GM03348 (cell line): ENCODE data around the gene MRPL40.
A peak's percentile ranks its signal among the peaks of the same experiment; 100 is the strongest.

Experiments
- DNase-seq: peaks from one replicate; pipeline ENCODE4 v3.0.0; 2012; ENCODE audit warnings: low spot score

Gene MRPL40

GRCh38 chr22:19432133-19432851 is at the start of gene MRPL40:
Gene MRPL40 (plus strand): TSS chr22:19432545. CDS start chr22:19432555, 10 bp downstream.
- peak; percentile 98 for DNase-seq

GRCh38 chr22:19383292-19383691 is 49.1 kb upstream of the MRPL40 start:
- no peak for DNase-seq

GRCh38 chr22:19385221-19385906 is 47.0 kb upstream of the MRPL40 start:
- no peak for DNase-seq

GRCh38 chr22:19386248-19386647 is 46.1 kb upstream of the MRPL40 start:
- DNase-seq = no peak

DNA sequence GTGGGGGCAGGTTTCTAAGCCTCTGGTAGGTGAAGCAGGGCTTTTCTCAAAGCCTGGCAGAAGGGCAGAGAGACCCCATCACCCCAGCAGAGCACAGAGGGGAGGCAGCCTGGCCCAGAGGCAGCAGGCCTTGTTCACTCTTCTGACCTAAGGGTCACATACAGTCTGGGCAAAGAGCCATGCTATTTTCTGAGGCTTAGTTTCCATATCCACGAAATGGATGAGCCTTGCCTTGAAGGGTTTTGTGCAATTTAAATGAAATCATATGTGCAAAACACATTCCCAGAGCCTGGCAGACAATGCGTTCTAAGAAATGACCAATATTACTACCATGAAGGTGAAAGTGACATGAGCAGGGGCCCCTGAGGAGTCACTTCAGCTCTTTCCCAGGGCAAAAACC is 45.3 kb upstream of the MRPL40 start:
- no peak for DNase-seq

- DNase-seq = no peak
These were observed 44.8 kb upstream of the MRPL40 start for GRCh38 chr22:19387575-19387974.

- DNase-seq = no peak
These were observed 38.6 kb upstream of the MRPL40 start for GRCh38 chr22:19393704-19394103.

- no peak for DNase-seq
These were observed 37.9 kb upstream of the MRPL40 start for GRCh38 chr22:19394274-19395050.

- no peak for DNase-seq
These were observed 37.1 kb upstream of the MRPL40 start for GRCh38 chr22:19395276-19395675.

DNA sequence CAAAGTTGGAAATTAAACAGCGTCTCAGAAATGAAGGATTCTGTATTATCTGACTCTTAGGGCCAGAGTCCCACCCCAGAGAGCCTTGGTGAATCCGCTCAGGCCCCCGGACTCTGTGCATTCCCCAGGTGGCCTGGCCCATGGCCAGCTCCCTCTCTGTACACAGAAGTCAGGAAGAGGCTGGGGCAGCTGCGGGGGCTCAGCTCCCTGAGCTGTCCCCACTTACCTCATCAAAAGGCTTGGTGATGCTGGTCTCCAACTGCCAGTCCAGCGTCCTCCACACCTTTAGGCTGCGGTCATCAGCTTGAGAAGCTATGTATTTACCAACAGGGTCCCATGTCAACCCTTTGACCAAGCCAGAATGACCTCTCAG is 35.8 kb upstream of the MRPL40 start:
- no peak for DNase-seq

- no peak for DNase-seq
These were observed 35.2 kb upstream of the MRPL40 start for GRCh38 chr22:19396934-19397733.

DNA sequence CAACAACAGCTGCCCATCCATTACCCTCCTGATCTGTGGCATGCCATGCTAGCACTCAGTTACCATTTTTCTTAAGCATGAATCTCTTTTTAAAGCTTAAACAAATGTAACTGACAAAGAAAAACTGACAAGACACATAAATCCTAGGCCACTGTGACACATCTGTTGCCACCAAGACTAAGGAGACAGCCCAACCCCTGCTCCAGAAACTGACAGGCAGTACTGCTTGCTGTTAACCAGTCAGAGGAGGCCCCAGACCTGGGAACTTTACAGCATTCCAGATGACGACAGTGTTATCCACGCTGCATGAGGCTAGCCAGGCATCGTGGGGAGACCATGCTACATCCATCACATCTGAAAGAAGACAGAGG is 34.6 kb upstream of the MRPL40 start:
- no peak for DNase-seq

- DNase-seq = no peak
These were observed 34.1 kb upstream of the MRPL40 start for GRCh38 chr22:19398206-19398605.

DNA sequence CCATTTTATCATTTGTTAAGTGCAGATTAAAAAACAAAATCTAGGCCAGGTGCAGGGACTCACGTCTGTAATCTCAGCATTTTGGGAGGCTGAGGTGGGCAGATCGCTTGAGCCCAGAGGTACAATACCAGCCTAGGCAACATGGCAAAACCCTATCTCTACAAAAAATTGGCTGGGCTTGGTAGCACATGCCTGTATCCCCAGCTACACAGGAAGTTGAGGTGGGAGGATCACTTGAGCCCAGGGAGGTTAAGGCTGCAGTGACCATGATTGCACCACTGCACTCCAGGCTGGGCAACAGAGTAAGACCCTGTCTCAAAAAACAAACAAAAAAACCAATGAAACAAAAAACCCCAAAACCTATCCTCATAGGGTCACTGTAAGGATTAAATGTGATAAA is 33.7 kb upstream of the MRPL40 start:
- no peak for DNase-seq

- no peak for DNase-seq
These were observed 31.5 kb upstream of the MRPL40 start for GRCh38 chr22:19400881-19401280.

- no peak for DNase-seq
These were observed 30.9 kb upstream of the MRPL40 start for GRCh38 chr22:19401483-19401882.

DNA sequence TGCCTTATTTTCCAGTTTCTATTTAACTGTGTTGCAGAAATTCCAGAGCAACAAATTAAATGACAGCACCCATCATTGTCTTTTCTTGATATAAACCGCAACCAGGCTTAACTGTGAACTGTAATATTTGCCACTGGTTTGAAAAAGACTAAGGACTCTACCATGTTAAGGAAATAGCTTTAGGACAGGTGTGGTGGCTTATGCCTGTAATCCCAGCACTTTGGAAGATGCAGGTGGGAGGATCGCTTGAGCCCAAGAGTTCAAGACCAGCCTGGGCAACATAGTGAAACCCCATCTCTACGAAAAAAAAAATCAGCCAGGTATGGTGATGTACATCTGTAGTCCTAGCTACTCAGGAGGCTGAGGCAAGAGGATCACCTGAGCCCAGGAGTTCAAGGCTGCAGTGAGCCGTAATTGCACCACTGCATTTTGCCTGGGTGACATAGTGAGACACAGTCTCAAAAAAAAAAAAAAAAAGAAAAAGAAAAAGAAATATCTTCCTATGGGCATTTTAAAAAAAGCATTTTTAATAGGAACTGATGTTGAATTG is 29.6 kb upstream of the MRPL40 start:
- DNase-seq = no peak

- DNase-seq = no peak
These were observed 27.7 kb upstream of the MRPL40 start for GRCh38 chr22:19404676-19405075.

DNA sequence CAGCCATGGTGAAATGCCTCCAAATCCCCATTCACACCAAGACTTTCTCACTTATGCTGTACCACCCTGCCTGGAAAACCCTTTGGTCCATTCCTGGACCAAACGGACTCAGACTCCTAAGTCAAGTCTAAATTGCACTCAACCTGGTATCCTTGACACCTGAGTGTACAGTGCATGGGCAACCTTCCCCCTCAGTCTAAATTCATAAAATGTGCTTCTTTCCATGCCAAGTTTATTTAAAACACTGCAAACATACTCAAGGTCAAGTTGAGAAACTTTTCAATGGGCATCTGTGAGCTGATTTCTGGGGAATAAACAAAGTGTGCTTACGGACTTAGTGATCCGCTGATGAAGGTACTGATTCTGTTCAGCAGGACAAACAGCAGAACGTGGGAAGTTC is 27.2 kb upstream of the MRPL40 start:
- DNase-seq = no peak

DNA sequence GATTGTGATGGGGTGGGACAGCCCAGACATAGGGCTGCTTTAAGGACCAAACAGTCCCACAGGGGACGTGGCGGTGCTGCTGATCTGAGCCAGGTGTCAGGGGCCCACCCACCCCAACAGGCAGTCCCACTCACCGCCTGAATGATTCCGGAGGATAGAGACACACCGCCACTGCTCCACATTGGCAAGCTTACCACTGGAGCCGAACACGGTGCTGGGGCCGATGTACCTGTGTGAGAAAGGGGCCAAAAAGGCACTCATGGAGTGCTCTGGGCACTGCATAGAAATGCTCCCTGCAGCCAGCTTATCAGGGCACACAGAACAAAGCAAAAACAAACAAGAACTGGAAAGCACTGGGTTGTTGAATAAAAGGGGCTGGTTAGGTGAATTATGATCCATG is 26.7 kb upstream of the MRPL40 start:
- no peak for DNase-seq

GRCh38 chr22:19406281-19406811 is 26.0 kb upstream of the MRPL40 start:
- DNase-seq = no peak

DNA sequence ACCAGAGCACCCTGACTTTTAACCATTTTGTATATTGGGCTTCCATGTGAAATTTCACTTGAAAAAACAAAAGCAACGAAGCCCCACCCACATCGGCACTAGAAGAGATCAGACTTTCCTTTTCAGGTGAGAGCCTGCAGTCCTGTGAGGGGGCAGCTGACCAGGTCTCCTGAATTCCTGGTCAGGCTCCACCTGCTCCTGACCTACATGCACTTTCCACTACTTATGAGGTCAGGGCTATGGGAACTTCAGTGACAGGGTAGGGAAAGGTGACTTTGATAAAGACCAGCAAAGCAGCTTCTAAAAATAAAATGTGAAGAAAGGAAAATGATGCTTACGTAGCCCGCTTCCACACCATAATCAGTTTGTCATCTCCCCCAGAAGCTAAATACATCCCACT is 25.5 kb upstream of the MRPL40 start:
- no peak for DNase-seq
